ENCODE results near the gene MRPL48. TPM values are rescaled to one million over a fixed set of nuclear protein-coding genes. Genes with fewer than 3 reads are reported as not detected.

Gene MRPL48
- total RNA-seq, 1 experiment from 2014 or later, result 44.5 TPM

DNA sequence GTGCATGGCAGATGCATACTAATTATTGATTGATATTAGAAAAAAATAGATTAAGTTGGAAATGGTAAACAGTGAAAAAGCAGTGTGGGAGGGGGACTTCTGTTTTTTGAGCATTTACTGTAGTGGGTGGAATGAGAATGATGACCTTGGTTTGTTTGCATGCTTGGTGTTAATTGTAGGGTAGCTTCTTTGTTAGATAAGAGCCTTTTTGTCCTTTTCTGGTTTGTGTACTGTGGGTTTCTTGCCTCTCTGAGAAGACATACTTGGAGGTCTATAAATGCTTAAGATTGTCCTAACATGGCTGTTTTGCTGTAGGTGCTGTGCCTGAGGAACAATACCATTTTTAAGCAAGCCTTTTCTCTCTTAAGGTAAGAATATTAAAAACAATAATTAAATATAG, 17.0 kb downstream of the MRPL48 start:
- intact Hi-C loops (cut with micrococcal nuclease; ENCODE audit: unreplicated experiment), result no loop called here
- TF ChIP-seq, protein P1, sequence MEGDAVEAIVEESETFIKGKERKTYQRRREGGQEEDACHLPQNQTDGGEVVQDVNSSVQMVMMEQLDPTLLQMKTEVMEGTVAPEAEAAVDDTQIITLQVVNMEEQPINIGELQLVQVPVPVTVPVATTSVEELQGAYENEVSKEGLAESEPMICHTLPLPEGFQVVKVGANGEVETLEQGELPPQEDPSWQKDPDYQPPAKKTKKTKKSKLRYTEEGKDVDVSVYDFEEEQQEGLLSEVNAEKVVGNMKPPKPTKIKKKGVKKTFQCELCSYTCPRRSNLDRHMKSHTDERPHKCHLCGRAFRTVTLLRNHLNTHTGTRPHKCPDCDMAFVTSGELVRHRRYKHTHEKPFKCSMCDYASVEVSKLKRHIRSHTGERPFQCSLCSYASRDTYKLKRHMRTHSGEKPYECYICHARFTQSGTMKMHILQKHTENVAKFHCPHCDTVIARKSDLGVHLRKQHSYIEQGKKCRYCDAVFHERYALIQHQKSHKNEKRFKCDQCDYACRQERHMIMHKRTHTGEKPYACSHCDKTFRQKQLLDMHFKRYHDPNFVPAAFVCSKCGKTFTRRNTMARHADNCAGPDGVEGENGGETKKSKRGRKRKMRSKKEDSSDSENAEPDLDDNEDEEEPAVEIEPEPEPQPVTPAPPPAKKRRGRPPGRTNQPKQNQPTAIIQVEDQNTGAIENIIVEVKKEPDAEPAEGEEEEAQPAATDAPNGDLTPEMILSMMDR (IDR thresholded peaks at IDR 0.05; ENCODE audit: unreplicated experiment), result no peak
- no TSS peak for BruUV-seq (replicated peaks)
- CTCF ChIA-PET, result no interaction called here
- Mint-ChIP-seq H3K9me3 (ENCODE audit: low read depth, unreplicated experiment) (no peaks in the 10 kb centered on the region), H3K4me1 (ENCODE audit: low read depth, unreplicated experiment) (no peaks in the 10 kb centered on the region), H3K4me3 (ENCODE audit: low read depth, unreplicated experiment) (no peak overlapping the region), H3K27me3 (ENCODE audit: unreplicated experiment) (no peaks in the 10 kb centered on the region), H3K36me3 (ENCODE audit: insufficient read depth, unreplicated experiment) (peaks cover 5% of the 10 kb centered on the region), H3K27ac (ENCODE audit: unreplicated experiment) (no peak overlapping the region)
- no peak for DNase-seq

DNA sequence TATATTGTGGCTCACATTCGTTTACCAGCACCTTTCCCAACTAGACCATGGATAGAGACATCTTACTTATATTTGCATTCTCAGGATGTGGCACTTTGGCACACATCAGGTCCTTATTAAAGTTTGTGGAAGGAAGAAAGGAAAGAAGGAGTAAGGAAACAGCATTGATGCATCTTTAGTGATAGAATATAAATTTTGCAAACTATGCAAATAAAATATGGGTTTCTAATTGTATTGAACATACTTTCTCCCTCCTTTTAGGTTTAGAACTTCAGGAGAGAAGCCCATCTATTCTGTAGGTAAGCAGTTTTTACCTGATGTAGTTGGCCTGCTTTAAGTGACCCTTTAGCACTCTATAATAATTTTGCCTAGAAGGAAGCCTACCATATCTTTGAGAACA, 20.4 kb downstream of the MRPL48 start:
- no peak overlapping the region for H3K27ac Mint-ChIP-seq (ENCODE audit: unreplicated experiment)
- no TSS peak for BruUV-seq (replicated peaks)
- H3K9me3 Mint-ChIP-seq (ENCODE audit: low read depth, unreplicated experiment), result no peaks in the 10 kb centered on the region
- H3K27me3 Mint-ChIP-seq (ENCODE audit: unreplicated experiment), result no peaks in the 10 kb centered on the region
- H3K4me1 Mint-ChIP-seq (ENCODE audit: low read depth, unreplicated experiment), result no peaks in the 10 kb centered on the region
- intact Hi-C loops (cut with micrococcal nuclease; ENCODE audit: unreplicated experiment), result no loop called here
- TF ChIP-seq, protein P1 (IDR thresholded peaks at IDR 0.05; ENCODE audit: unreplicated experiment), result no peak
- H3K4me3 Mint-ChIP-seq (ENCODE audit: low read depth, unreplicated experiment), result no peak overlapping the region
- H3K36me3 Mint-ChIP-seq (ENCODE audit: insufficient read depth, unreplicated experiment), result peaks cover 5% of the 10 kb centered on the region
- CTCF ChIA-PET, result interaction anchor here (0.7 kb wide), 1 partner anchor 38 kb away, joined by 3 read pairs; no protein-coding TSS in a partner anchor
- no peak for DNase-seq

DNA sequence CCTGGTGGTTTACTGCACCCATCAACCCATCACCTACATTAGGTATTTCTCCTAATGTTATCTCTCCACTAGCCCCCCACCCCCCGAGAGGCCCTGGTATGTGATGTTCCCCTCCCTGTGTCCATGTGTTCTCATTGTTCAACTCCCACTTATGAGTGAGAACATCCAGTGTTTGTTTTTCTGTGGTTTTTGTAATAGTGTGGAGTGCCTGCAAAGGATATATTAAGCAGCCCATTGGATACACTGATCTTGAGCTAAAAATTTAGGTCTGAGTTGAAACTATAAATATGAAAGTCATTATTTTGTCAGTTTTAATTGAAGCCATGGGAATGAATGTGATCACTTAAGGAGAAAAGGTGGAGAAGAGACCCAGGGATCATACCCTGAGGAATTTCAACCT, 23.0 kb downstream of the MRPL48 start:
- Mint-ChIP-seq H3K27ac (ENCODE audit: unreplicated experiment) (peak overlapping the region; percentile 4), H3K36me3 (ENCODE audit: insufficient read depth, unreplicated experiment) (peaks cover 2% of the 10 kb centered on the region), H3K4me1 (ENCODE audit: low read depth, unreplicated experiment) (no peaks in the 10 kb centered on the region), H3K9me3 (ENCODE audit: low read depth, unreplicated experiment) (no peaks in the 10 kb centered on the region), H3K4me3 (ENCODE audit: low read depth, unreplicated experiment) (no peak overlapping the region), H3K27me3 (ENCODE audit: unreplicated experiment) (no peaks in the 10 kb centered on the region)
- DNase-seq, result no peak
- intact Hi-C loops (cut with micrococcal nuclease; ENCODE audit: unreplicated experiment), result no loop called here
- CTCF ChIA-PET, result no interaction called here
- BruUV-seq (replicated peaks), result no TSS peak
- TF ChIP-seq, protein P1 (IDR thresholded peaks at IDR 0.05; ENCODE audit: unreplicated experiment), result no peak

DNA sequence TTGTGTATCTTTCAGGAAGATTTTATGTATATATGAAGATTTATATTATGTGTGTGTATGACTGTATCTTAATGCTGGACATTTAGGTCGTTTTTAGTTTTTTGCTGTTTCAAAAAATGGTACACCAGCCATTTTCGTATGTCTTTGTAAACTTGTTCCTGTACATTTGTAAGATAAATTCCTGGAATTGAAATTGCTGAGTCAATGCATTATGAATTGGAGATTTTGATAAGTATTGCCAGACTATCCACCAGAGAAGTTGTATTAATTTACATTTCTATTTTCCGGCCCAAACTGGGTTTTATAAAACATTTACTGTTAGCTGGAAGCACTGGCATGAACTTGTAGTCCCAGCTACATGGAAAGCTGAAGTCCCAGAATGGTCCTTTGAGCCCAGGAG, 24.6 kb downstream of the MRPL48 start:
- no peaks in the 10 kb centered on the region for H3K36me3 Mint-ChIP-seq (ENCODE audit: insufficient read depth, unreplicated experiment)
- DNase-seq, result no peak
- no peaks in the 10 kb centered on the region for H3K27me3 Mint-ChIP-seq (ENCODE audit: unreplicated experiment)
- TF ChIP-seq, protein P1 (IDR thresholded peaks at IDR 0.05; ENCODE audit: unreplicated experiment), result no peak
- H3K27ac Mint-ChIP-seq (ENCODE audit: unreplicated experiment), result no peak overlapping the region
- intact Hi-C loops (cut with micrococcal nuclease; ENCODE audit: unreplicated experiment), result no loop called here
- no peaks in the 10 kb centered on the region for H3K4me1 Mint-ChIP-seq (ENCODE audit: low read depth, unreplicated experiment)
- CTCF ChIA-PET, result no interaction called here
- no TSS peak for BruUV-seq (replicated peaks)
- H3K4me3 Mint-ChIP-seq (ENCODE audit: low read depth, unreplicated experiment), result no peak overlapping the region
- no peaks in the 10 kb centered on the region for H3K9me3 Mint-ChIP-seq (ENCODE audit: low read depth, unreplicated experiment)
